GM18508 (cell line): ENCODE data around the gene SPEF1.

Experiments used
- ATAC-seq: cut with Tn5 transposase; IDR thresholded peaks from one replicate; pipeline ENCODE4 v1.9.1; 2021; ENCODE audit warnings: moderate number of reproducible peaks; ENCODE audit not compliant: insufficient read depth, unreplicated experiment

The SPEF1 gene

DNA sequence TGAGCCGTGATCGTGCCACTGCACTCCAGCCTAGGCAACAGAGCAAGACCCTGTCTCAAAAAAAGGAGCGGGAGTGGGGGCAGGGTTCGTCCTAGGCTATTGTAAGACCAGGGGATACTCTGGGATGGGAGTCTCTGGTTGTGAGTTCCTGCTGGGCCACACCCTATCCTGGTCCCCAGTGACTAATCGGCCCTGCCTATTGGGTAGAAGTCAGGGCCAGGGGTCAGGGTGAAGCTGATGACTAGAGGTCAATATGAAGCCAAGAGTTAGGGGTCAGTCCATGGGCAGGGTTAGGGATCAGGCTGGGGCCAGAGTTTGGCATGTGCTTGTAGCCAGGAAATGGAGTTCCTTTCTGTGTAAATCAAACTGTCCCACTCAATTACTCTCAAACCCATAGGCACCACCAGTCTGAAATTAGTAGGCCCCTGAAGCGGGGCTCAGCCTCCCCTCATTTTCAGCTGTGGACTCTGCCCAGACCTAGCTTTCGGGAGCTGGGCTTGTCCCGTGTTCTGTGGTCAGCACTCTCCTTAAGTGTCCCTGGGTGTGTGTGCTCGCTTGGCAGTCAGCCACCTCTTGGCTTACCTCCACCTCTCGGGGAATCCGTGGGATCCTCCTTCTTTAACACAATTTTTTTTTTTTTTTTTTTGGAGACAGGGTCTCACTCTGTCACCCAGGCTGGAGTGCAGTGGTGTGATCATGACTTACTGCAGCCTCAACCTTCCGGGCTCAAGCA is 47.0 kb downstream of the SPEF1 start:
- no peak for ATAC-seq

DNA sequence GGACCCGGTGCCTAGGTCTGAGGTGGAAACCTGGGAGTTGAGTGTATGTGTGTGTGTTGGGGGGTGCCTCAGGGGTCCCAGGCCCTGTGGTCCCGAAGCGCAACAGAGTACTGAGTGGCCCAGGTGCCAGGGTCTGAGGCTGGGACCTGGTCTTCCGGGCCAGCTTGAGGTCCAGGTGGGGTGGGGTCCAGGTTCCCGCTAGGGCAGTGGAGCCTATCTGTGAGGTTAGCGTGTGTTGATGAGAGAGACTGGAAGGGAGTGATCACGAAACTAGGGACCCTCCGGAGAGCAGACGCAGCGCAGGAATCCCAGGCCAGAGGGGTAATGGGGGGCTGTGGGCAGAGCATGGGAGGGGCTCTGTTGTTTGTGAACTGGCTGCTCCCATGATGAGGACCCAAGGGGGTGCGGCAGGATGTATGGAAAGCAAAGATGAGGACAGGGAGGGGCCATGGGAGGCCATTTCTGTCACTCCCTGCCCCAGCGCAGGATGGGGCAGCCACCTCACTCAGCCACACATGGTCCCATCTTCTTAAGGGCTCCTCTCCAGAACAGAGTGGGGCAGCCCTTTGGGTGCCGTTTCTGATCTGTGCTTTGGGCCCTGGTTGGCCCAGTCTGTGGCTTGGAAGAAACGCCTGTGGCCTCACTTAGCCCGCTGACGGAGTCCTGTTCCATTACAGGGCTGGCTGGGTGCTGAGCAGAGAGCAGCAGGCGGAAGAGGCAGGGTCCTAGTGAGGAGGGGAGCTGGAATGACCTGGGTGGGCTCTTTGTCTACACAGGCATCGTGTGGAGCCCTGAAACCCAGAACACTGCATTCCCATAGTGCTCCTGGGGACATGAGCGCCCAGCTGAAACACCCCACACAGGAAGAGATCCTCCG is 47.9 kb downstream of the SPEF1 start:
- ATAC-seq: no peak

DNA sequence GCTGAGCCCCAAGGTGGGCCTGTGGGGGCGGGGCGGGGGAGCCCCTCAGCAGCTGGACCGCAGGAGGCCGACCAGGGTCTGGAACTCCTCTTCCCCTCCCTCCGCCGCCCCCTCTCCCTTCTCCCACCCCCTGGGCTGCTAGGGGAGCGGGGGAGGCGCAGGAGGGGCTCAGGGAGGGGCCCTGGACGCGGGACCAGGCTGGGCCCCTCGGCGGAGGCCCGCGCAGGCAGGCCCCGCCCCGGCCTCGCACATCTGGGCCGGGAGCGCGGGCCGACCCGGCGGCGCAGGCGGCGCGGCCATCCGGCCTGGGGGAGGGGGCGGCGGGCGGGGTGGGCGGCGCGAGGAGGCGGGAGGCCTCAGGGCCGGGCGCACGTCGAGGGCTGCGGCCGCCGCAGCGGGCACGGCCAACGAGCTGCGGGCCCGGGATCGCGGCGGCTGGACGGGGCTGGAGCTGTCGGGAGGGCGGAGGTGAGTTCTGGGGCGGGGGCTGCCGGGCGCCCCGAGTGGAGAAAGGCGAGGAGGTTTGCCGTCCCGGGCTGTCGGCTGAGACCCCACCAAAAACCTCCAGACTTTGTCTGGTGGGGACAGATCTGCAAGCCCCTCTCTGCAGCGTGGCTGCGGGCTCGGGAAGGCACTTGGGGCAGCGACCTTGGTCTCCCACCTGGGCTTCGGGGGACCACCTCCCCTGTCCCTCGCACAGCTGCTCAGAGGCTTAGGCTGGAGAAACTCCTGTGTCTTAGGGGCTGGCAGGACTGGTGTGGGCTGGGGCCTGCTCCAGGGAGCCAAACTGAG is 48.7 kb downstream of the SPEF1 start, which contains the start of gene HSPA12B:
HSPA12B (plus strand) TSS at position 359 of the 792 bp plus-strand sequence. CDS start 5,990 bp downstream, outside the sequence.
- ATAC-seq: no peak

DNA sequence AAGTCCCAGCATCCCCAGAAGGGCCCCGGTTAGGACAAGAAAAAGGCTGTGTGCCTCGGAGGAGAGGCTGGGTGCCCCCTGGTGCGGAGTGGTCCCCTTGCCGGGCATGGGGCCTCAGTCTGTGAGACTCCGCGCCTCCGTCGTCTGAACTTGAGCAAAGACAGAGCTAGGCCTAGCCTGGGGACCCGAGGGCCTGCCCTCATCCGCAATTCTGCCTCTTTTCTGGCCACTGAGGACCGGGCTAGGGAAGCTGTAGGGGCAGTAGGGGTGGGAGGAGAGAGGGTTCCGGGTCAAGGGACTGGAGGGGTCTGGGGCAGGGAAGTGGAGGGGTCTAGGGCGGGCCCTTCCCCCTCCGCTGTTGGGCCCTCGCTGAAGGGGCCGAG is 49.3 kb downstream of the SPEF1 start:
- ATAC-seq: no peak

DNA sequence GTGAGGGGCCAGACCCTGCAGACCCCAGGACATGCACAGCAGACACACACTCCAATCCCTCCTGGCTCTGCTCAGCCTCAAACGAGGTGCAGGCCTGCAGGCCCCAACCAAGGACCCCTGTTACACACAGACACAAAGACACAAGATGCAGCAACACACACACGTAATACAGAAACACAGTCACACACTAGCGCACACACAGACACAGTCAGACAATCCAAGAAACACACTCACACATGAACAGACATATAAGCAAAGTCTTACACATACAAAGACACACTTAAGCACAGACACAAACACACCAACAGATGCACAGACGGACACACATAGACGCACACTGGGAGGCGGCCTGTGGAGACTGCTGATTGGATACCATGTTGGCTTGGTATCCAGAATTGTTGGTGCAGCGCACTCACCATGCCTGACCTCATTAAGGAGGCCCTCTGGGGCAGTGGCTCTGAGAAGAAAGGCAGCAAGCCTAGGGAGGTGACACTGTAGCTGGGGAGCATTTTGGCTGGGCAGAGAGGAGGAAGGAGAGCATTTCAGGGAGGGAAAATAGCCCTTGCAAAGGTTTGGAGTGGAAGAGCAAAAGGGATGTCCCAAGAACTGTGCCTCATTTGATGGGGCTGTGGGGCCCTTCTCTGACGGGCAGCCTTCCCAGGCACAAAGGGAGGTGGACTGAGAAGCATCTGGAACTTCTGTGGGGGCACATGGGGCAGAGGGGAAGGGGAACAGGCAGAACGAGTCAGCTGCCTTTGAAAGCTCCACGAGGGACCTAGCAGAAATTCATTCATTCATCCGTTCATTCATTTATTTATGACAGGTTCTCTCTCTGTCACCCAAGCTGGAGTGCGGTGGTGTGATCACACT is 50.2 kb downstream of the SPEF1 start:
- no peak for ATAC-seq

DNA sequence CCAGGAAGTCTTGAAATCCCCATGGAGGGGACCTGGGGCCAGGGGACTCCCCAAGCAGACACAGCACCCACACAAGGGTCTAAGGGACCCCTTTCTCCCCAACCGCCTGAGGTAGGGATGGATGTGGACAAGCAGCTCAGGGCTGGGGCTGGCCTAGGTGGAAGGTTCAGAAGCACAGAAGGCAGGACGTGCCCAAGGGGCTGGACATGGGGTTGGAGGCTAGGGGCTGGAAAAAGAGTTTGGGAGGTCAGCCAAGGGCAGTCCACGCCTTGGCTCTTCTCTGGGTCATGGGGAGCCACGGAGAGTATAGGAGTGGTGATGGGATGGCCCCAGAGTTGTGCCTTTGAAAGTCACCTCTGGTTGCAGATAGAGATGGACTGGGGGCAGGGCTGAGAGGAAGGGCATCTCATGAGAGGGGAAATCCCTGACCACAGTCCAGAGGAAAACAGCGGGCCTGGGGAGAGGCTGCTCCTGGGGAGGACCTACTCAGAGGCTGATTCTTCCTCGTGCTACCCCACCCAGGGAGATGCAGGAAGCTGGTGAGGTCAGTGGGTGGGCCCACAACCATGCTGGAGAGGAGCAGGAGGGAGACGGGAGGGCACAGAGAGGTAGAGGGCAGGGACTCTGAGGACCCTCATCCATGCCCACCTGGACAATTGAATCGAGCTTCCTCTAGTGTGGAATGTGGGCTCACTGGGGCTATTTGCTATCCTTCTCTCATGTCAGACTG is 51.3 kb downstream of the SPEF1 start:
- no peak for ATAC-seq

DNA sequence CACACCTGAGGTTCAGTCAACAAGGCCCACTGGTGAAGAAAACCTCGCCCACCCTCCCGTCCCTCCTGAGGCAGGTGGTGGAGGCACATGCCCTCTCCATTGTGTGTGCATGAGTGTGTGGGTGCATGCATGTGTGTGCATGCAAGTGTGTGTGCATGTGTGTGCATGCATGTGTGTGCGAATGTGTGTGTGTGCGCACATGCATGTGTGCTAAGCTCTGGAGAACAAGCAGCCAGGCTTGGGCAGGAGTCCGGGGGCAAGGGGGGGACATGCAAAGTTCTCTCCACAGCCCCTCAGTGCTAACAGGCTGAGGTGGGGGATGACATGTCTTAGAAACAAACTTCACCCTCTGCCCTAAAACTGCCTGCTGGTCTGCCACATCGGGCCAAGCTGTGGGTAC is 51.9 kb downstream of the SPEF1 start:
- no peak for ATAC-seq

DNA sequence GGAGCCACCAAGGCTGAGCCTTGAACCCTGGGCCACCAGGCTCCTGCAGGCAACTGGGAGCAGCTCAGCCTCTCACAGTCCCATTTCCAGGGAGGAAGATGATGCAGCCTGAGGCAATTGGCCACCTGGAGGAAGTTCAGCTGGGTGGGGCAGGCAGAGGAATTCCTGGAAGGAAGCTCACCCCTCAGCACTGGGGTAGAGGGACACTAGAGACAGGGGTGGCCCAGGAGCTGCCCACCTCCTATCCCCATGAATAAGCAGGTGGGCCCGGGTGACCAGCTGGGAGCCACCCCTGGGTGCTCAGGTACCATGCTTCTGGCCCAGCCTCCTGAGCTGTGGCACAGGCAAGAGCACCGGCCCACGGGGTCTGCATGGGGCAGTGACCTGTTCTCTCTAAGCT is 52.4 kb downstream of the SPEF1 start:
- ATAC-seq: no peak

DNA sequence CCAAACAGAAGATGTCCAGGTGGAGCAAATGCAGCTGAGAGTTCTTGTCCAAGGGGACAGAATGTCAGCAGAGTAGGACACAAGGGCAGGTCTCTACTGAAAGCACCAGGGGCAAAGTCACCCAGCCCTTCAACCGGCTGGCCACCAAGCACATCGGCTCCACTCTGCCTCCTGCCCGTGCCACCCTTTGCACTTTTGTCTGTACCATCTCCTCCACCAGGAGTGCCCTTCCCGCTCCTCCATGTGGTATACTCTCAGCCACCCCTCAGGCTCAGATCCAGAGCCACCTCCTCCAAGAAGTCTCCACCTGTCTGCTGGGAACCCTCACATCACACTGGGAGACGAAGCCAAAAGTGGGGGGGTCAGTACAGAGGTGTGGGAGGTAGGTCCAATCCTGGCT is 52.9 kb downstream of the SPEF1 start:
- ATAC-seq: no peak
